Spleen (tissue), 11 donors: ENCODE results near the gene SEC14L1. TPM values are rescaled to one million over a fixed set of nuclear protein-coding genes. Genes with fewer than 3 reads are reported as not detected.

Experiments used
- DNase-seq: peaks from one replicate; pipeline ENCODE4 v3.0.0-alpha.2; 2020
- H3K27ac ChIP-seq, 8 donors: fragments of 200-600 bp; sonication (generic) in 7 of 8; 1 replicate in 4 of 8; 2 replicates in 4 of 8; pipeline versions ENCODE4 v1.5.0 to v1.8.0; 2016 to 2021; ENCODE audit warnings: inconsistent platforms in 4 of 8, mild to moderate bottlenecking in 4 of 8, moderate library complexity in 1 of 8
- H3K27me3 ChIP-seq, 7 donors: fragments of 200-600 bp; sonication (generic) in 6 of 7; replicated peaks in 1 of 7; 1 replicate in 4 of 7; 2 replicates in 3 of 7; pipeline versions ENCODE4 v1.5.0 to v1.8.0; 2016 to 2021; ENCODE audit warnings: inconsistent platforms in 3 of 7, mild to moderate bottlenecking in 1 of 7
- H3K36me3 ChIP-seq, 6 donors: fragments of 200-600 bp; sonication (generic) in 5 of 6; 1 replicate in 4 of 6; 2 replicates in 2 of 6; pipeline versions ENCODE4 v1.5.0 to v1.8.0; 2016 to 2021; ENCODE audit warnings: inconsistent platforms in 2 of 6
- H3K4me1 ChIP-seq, 6 donors: fragments of 200-600 bp; sonication (generic) in 5 of 6; 1 replicate in 3 of 6; 2 replicates in 3 of 6; pipeline versions ENCODE4 v1.5.0 to v1.8.0; 2016 to 2021; ENCODE audit warnings: inconsistent platforms in 3 of 6
- H3K4me3 ChIP-seq, 8 donors: fragments of 200-600 bp; sonication (generic) in 7 of 8; 1 replicate in 4 of 8; 2 replicates in 4 of 8; pipeline versions ENCODE4 v1.5.0 to v1.8.0; 2016 to 2021; ENCODE audit warnings: inconsistent platforms in 4 of 8, mild to moderate bottlenecking in 4 of 8, moderate library complexity in 2 of 8
- H3K9me3 ChIP-seq, 8 donors: fragments of 200-600 bp; sonication (generic) in 7 of 8; 1 replicate in 4 of 8; 2 replicates in 4 of 8; pipeline versions ENCODE4 v1.5.0 to v1.8.0; 2016 to 2021; ENCODE audit warnings: inconsistent platforms in 4 of 8
- CTCF ChIP-seq, 11 experiments: fragments of 200-600 bp in 7 of 11; fragments of 450-650 bp in 4 of 11; sonication (generic) in 4 of 11; IDR thresholded peaks in 8 of 11; conservative IDR thresholded peaks in 3 of 11; 1 replicate in 7 of 11; 2 replicates in 4 of 11; pipeline versions ENCODE4 v1.4.0 to v1.8.0; 2016 to 2021; ENCODE audit warnings: antibody characterized with exemption in 11 of 11, inconsistent platforms in 4 of 11, mild to moderate bottlenecking in 1 of 11
- POLR2A ChIP-seq, 3 donors: fragments of 450-650 bp; IDR thresholded peaks; one replicate each; pipeline ENCODE4 v1.5.1; 2017; ENCODE audit warnings: antibody characterized with exemption in 3 of 3, mild to moderate bottlenecking in 1 of 3
- POLR2AphosphoS5 ChIP-seq, 3 donors: sonication (generic); formaldehyde crosslinking; IDR thresholded peaks; one replicate each; pipeline ENCODE4 v1.5.1; 2017; ENCODE audit warnings: antibody characterized with exemption in 3 of 3
- WGBS, 5 donors: extraction: QIAGEN DNeasy Blood & Tissue Kit in 3 of 5; methylation state at CpG; one replicate each; pipeline versions ENCODE4 v1.1.5 to v1.1.7; 2013 to 2018; 5-methylcytosine and 5-hydroxymethylcytosine counted together
- intact Hi-C: fragments of 100-400 bp; cut with DNase I; formaldehyde crosslinking; loops from one replicate; pipeline ENCODE4 v1.15.0; 2023; ENCODE audit warnings: low total_unique reads
- polyA plus RNA-seq, 3 donors: library from polyadenylated mRNA; stranded (reverse); fragments of 200-250 nt; gene quantifications; one replicate each; pipeline ENCODE4 v1.2.1, GENCODE V29; 2013
- total RNA-seq, 7 donors: library from RNA; depleted of rRNA in 3 of 7; stranded (reverse); fragments of >200 nt in 3 of 7; fragmentation: NEBNext Ultra II Directional in 4 of 7; extraction: Animal tissue kit (Norgen Biotek cat#: 25700) in 4 of 7; gene quantifications; one replicate each; pipeline versions ENCODE4 v1.1.0 to v1.2.1, GENCODE V29; 2016 to 2021
- donor health status: healthy with polysubstance abuse.
- donor health status: DM: no; HTN: no; CAD: no; lungs with moderate emphysema.
- donor health status: DM: no; HTN: no; CAD: no.
- donor health status: Bipolar disorder and iron deficiency.
- donor health status: healthy.
- donor health status: DM: no; HTN: no; CAD: no.
- donor health status: DM: yes; HTN: yes; CAD: no.

SEC14L1 gene
- total and polyA plus RNA-seq, 10 donors: 14.5 to 202 (median 169) TPM

GRCh38 chr17:77161953-77162352 lies 21.2 kb downstream of the SEC14L1 start:
- Histone ChIP-seq H3K36me3 (peaks cover 0 to 48% (median 3%) of the 10 kb centered on the region in 6 donors), H3K4me1 (peaks cover 47 to 98% (median 69%) of the 10 kb centered on the region in 6 donors), H3K9me3 (peaks cover 0 to 8% (median 5%) of the 10 kb centered on the region in 8 donors), H3K27ac (peak overlapping the region in 6 of 8 donors; percentile 32 to 85 (median 70)), H3K27me3 (no peaks in the 10 kb centered on the region), H3K4me3 (no peak overlapping the region)
- TF ChIP-seq POLR2A (IDR thresholded peaks at IDR 0.05): no peak
- peak in 1 of 3 donors; percentile 26 for TF ChIP-seq POLR2AphosphoS5 (IDR thresholded peaks at IDR 0.05)
- 85 to 90% (median 88%) methylated on average over 17 of the region's 17 CpGs for WGBS, 5 donors
- intact Hi-C loops: no loop called here
- no peak for DNase-seq

- TF ChIP-seq CTCF (IDR thresholded peaks at IDR 0.05 in 8 of 11, conservative IDR thresholded peaks at IDR 0.05 in 3 of 11) (no peak), POLR2AphosphoS5 (IDR thresholded peaks at IDR 0.05) (peak in 1 of 3 donors; percentile 20), POLR2A (IDR thresholded peaks at IDR 0.05) (no peak)
- no peak for DNase-seq
- peaks cover 0 to 51% (median under 1%) of the 10 kb centered on the region in 6 donors for H3K36me3 ChIP-seq
- H3K9me3 ChIP-seq: peaks cover 0 to 18% (median 15%) of the 10 kb centered on the region in 8 donors
- no peaks in the 10 kb centered on the region for H3K27me3 ChIP-seq
- no peak overlapping the region for H3K4me3 ChIP-seq
- intact Hi-C loops: no loop called here
- WGBS, 5 donors: 55 to 79% (median 73%) methylated on average over 10 of the region's 10 CpGs
- peaks cover 47 to 91% (median 66%) of the 10 kb centered on the region in 6 donors for H3K4me1 ChIP-seq
- H3K27ac ChIP-seq: peak overlapping the region in 7 of 8 donors; percentile 49 to 85 (median 76)
Observed at GRCh38 chr17:77163001-77163400, 22.2 kb downstream of the SEC14L1 start.

- H3K36me3 ChIP-seq: peaks cover 0 to 54% (median 0%) of the 10 kb centered on the region in 6 donors
- peaks cover 44 to 89% (median 64%) of the 10 kb centered on the region in 6 donors for H3K4me1 ChIP-seq
- no peak for DNase-seq
- no peaks in the 10 kb centered on the region for H3K27me3 ChIP-seq
- H3K27ac ChIP-seq: peak overlapping the region; percentile 46 to 85 (median 77)
- 77 to 83% (median 78%) methylated on average over 17 of the region's 17 CpGs for WGBS, 5 donors
- TF ChIP-seq POLR2A (IDR thresholded peaks at IDR 0.05) (no peak), CTCF (IDR thresholded peaks at IDR 0.05 in 8 of 11, conservative IDR thresholded peaks at IDR 0.05 in 3 of 11) (no peak), POLR2AphosphoS5 (IDR thresholded peaks at IDR 0.05) (peak in 2 of 3 donors; percentile 44 to 76)
- peaks cover 0 to 25% (median 22%) of the 10 kb centered on the region in 8 donors for H3K9me3 ChIP-seq
- peak overlapping the region in 1 of 8 donors; percentile 0 for H3K4me3 ChIP-seq
- intact Hi-C loops: no loop called here
Observed at GRCh38 chr17:77163511-77164280, 22.9 kb downstream of the SEC14L1 start.

- WGBS, 5 donors: 27 to 42% (median 36%) methylated on average over 7 of the region's 7 CpGs
- H3K27me3 ChIP-seq: no peaks in the 10 kb centered on the region
- intact Hi-C loops: no loop called here
- H3K4me1 ChIP-seq: peaks cover 44 to 86% (median 60%) of the 10 kb centered on the region in 6 donors
- peak overlapping the region; percentile 46 to 85 (median 77) for H3K27ac ChIP-seq
- no peak for DNase-seq
- peaks cover 0 to 32% (median 24%) of the 10 kb centered on the region in 8 donors for H3K9me3 ChIP-seq
- TF ChIP-seq CTCF (IDR thresholded peaks at IDR 0.05 in 8 of 11, conservative IDR thresholded peaks at IDR 0.05 in 3 of 11): no peak
- peak in 1 of 3 donors; percentile 52 for TF ChIP-seq POLR2AphosphoS5 (IDR thresholded peaks at IDR 0.05)
- peaks cover 0 to 63% (median 0%) of the 10 kb centered on the region in 6 donors for H3K36me3 ChIP-seq
- peak overlapping the region in 1 of 8 donors; percentile 0 for H3K4me3 ChIP-seq
Observed at GRCh38 chr17:77164483-77165091, 23.8 kb downstream of the SEC14L1 start.
